ENCODE data around the gene GNB1L. TPM values are rescaled to one million over a fixed set of nuclear protein-coding genes. Genes with fewer than 3 reads are reported as not detected.

GNB1L gene
- total and polyA plus RNA-seq, 9 of the 15 experiments (the other 6 are each of a cell fraction or from before 2014, with no cell fraction given): 0.56 to 50.5 (median 10.2) TPM

GRCh38 chr22:19820880-19821522, 33.7 kb downstream of the GNB1L start:
- H3K27ac ChIP-seq (ENCODE audit: extremely low read depth, low read depth, low read length): no peak overlapping the region
- H3K9me3 ChIP-seq (replicated peaks; ENCODE audit: control insufficient read depth, insufficient read depth, low read depth, low read length): no peaks in the 10 kb centered on the region
- H3K4me1 ChIP-seq (replicated peaks in 1 of 2; ENCODE audit: control insufficient read depth in 2 of 2, insufficient read depth in 2 of 2, low read length in 2 of 2): peaks cover 5 to 76% of the 10 kb centered on the region in 2 experiments; a peak in 4 of 5 replicates
- H3K4me2 ChIP-seq (ENCODE audit: insufficient read depth, low read length): no peak overlapping the region
- H3K79me2 ChIP-seq (ENCODE audit: control insufficient read depth, insufficient read depth, low read length): no peaks in the 10 kb centered on the region
- no peaks in the 10 kb centered on the region for H3K27me3 ChIP-seq (ENCODE audit: control insufficient read depth in 2 of 2, insufficient read depth in 2 of 2, low read length in 2 of 2)
- H3K36me3 ChIP-seq (ENCODE audit: control insufficient read depth, insufficient read depth, low read length): no peaks in the 10 kb centered on the region; the same call in 2 of the 3 replicates
- no peak overlapping the region for H2AFZ ChIP-seq (ENCODE audit: low read depth, low read length)
- H4K20me1 ChIP-seq (replicated peaks; ENCODE audit: control insufficient read depth, insufficient read depth, low read length): no peaks in the 10 kb centered on the region; the same call in 1 of the 2 replicates
- WGBS (ENCODE audit: insufficient coverage, low coverage, missing lambda C conversion rate): 72% methylated on average over 18 of the region's 18 CpGs
- POLR2A ChIA-PET: interaction anchor here (0.6 to 16.0 kb wide), 9 partner anchors 10 to 1014 kb away, joined by 3 to 247 read pairs (median 3); no protein-coding TSS in a partner anchor
- H3K9ac ChIP-seq (ENCODE audit: insufficient read depth in 1 of 2, low read depth in 2 of 2, low read length in 2 of 2): peak overlapping the region in 1 of 2 experiments; percentile 61; a peak in 2 of 4 replicates
- FAIRE-seq (no peak), ATAC-seq (peak; percentile 8; the same call in 1 of the 3 replicates), DNase-seq (ENCODE audit: extremely low read depth in 1 of 4, low spot score in 3 of 4) (no peak)
- CTCF ChIA-PET (ENCODE audit: low intra/inter-chr PET ratio): interaction anchor here (1.1 kb wide), 1 partner anchor 89 kb away, joined by 5 read pairs; no protein-coding TSS in a partner anchor
- intact Hi-C loops (cut with micrococcal nuclease) (no loop called here), in situ Hi-C loops (cut with MboI) (no loop called here)
- no TSS peak for BruUV-seq (replicated peaks)
- H3K9me1 ChIP-seq (ENCODE audit: control insufficient read depth, insufficient read depth, low read length): peaks cover 3% of the 10 kb centered on the region
- no peak overlapping the region for H3K4me3 ChIP-seq
- TF ChIP-seq KLF1 (tag; IDR thresholded peaks at IDR 0.05) (0 out of 2 replicates have a peak, but pooled peaks have one; percentile 13), RREB1 (CRISPR knock-in tag; IDR thresholded peaks at IDR 0.05) (0 out of 2 replicates have a peak, but pooled peaks have one; percentile 48), CTCF (IDR thresholded peaks at IDR 0.05 in 2 of 3, conservative IDR thresholded peaks at IDR 0.05 in 1 of 3; ENCODE audit: insufficient read depth in 2 of 3, low read depth in 1 of 3, low read length in 3 of 3) (peak; percentile 43 to 57 (median 56); a peak in 5 of 6 replicates), CHD1 (IDR thresholded peaks at IDR 0.05; ENCODE audit: low read length) (peak; percentile 53), RAD21 (CRISPR knock-in tag; conservative IDR thresholded peaks at IDR 0.05 in 1 of 2, IDR thresholded peaks at IDR 0.05 in 1 of 2) (peak in 1 of 2 experiments; percentile 48; a peak in 2 of 4 replicates), ZNF436 (CRISPR knock-in tag; IDR thresholded peaks at IDR 0.05) (no peak), MAFK (IDR thresholded peaks at IDR 0.05; ENCODE audit: low read length) (no peak), ETS2 (tag; IDR thresholded peaks at IDR 0.05; ENCODE audit: borderline replicate concordance, poor library complexity, severe bottlenecking) (no peak), RBBP5 (IDR thresholded peaks at IDR 0.05; ENCODE audit: borderline replicate concordance, insufficient read depth, low read length, poor library complexity, severe bottlenecking) (peak; percentile 13), ZNF445 (CRISPR knock-in tag; IDR thresholded peaks at IDR 0.05; ENCODE audit: low read depth) (no peak), ZNF408 (CRISPR knock-in tag; IDR thresholded peaks at IDR 0.05; ENCODE audit: low read depth) (0 out of 2 replicates have a peak, but pooled peaks have one; percentile 33), ZBTB7A (IDR thresholded peaks at IDR 0.05; ENCODE audit: borderline replicate concordance, control insufficient read depth, low read depth, low read length) (0 out of 2 replicates have a peak, but pooled peaks have one; percentile 17)
